ENCODE results near the gene SUN5.

DNA sequence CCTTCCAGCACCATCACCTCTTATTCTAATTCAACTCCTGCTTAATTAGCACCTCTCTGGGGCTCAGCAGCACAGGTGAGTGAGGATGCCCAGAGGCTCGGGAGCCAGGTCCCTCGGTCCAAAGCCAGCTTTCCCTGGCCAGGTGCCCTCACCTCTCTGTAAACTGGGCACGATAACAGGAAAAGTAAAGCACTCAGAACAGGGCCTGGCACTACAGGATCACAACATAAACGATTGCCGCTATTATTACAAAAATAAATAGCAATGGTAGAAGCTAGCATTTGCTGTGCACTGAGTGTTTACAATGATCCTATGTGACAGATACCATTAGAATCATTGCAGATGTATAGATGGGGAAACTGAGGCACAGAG is 5.9 kb upstream of the SUN5 start:
- TF ChIP-seq, protein P1, sequence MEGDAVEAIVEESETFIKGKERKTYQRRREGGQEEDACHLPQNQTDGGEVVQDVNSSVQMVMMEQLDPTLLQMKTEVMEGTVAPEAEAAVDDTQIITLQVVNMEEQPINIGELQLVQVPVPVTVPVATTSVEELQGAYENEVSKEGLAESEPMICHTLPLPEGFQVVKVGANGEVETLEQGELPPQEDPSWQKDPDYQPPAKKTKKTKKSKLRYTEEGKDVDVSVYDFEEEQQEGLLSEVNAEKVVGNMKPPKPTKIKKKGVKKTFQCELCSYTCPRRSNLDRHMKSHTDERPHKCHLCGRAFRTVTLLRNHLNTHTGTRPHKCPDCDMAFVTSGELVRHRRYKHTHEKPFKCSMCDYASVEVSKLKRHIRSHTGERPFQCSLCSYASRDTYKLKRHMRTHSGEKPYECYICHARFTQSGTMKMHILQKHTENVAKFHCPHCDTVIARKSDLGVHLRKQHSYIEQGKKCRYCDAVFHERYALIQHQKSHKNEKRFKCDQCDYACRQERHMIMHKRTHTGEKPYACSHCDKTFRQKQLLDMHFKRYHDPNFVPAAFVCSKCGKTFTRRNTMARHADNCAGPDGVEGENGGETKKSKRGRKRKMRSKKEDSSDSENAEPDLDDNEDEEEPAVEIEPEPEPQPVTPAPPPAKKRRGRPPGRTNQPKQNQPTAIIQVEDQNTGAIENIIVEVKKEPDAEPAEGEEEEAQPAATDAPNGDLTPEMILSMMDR (conservative IDR thresholded peaks at IDR 0.05): no peak
- TF ChIP-seq EZH2 (IDR thresholded peaks at IDR 0.05; ENCODE audit: low read depth): no peak

Data from PC-9 (cell line).